Mesendoderm (in vitro differentiated cells): ENCODE data around the gene LRFN3.

Experiments used
- DNase-seq: peaks from one replicate; pipeline ENCODE4 v3.0.0; 2013
- H2AK5ac ChIP-seq: 2 replicates; pipeline ENCODE4 v1.6.1; 2013; ENCODE audit warnings: low read length, inconsistent platforms
- H2BK120ac ChIP-seq: 2 replicates; pipeline ENCODE4 v1.6.1; 2013; ENCODE audit warnings: low read depth, mild to moderate bottlenecking, low read length, moderate library complexity, mixed read lengths
- H2BK15ac ChIP-seq: replicated peaks from 2 replicates; pipeline ENCODE4 v1.6.1; 2013; ENCODE audit warnings: low read depth, mild to moderate bottlenecking, moderate library complexity
- H2BK5ac ChIP-seq: 2 replicates; pipeline ENCODE4 v1.6.1; 2013; ENCODE audit warnings: low read length, inconsistent platforms
- H3K18ac ChIP-seq: 2 replicates; pipeline ENCODE4 v1.6.1; 2013; ENCODE audit warnings: mild to moderate bottlenecking, low read length, mixed read lengths
- H3K23ac ChIP-seq: one replicate; pipeline ENCODE4 v1.6.1; 2013; ENCODE audit warnings: low read length
- H3K27ac ChIP-seq: 2 replicates; pipeline ENCODE4 v1.5.1; 2013; ENCODE audit warnings: low read depth, mild to moderate bottlenecking, inconsistent platforms, low read length, moderate library complexity
- H3K27me3 ChIP-seq: 2 replicates; pipeline ENCODE4 v1.6.1; 2013; ENCODE audit warnings: low read length, control low read depth, mild to moderate bottlenecking, inconsistent platforms; ENCODE audit not compliant: insufficient read depth, poor library complexity
- H3K36me3 ChIP-seq: 2 replicates; pipeline ENCODE4 v1.6.1; 2013; ENCODE audit warnings: low read length, inconsistent platforms; ENCODE audit not compliant: control insufficient read depth, insufficient read depth
- H3K4ac ChIP-seq: one replicate; pipeline ENCODE4 v1.6.1; 2013; ENCODE audit warnings: low read depth, mild to moderate bottlenecking, low read length, moderate library complexity
- H3K4me1 ChIP-seq: 2 replicates; pipeline ENCODE4 v1.6.1; 2013; ENCODE audit warnings: low read depth, low read length, inconsistent platforms; ENCODE audit not compliant: control insufficient read depth
- H3K4me2 ChIP-seq: 2 replicates; pipeline ENCODE4 v1.6.1; 2013; ENCODE audit warnings: low read length
- H3K4me3 ChIP-seq: 2 replicates; pipeline ENCODE4 v1.5.1; 2013; ENCODE audit warnings: mild to moderate bottlenecking, low read length
- H3K56ac ChIP-seq: one replicate; pipeline ENCODE4 v1.6.1; 2013; ENCODE audit warnings: low read length
- H3K79me1 ChIP-seq: 2 replicates; pipeline ENCODE4 v1.6.1; 2013; ENCODE audit warnings: low read length, inconsistent platforms
- H3K79me2 ChIP-seq: 2 replicates; pipeline ENCODE4 v1.6.1; 2013; ENCODE audit warnings: mild to moderate bottlenecking, low read length; ENCODE audit not compliant: control insufficient read depth, insufficient read depth
- H3K9ac ChIP-seq: 2 replicates; pipeline ENCODE4 v1.6.1; 2013; ENCODE audit warnings: low read length, inconsistent platforms
- H4K5ac ChIP-seq: one replicate; pipeline ENCODE4 v1.6.1; 2013; ENCODE audit warnings: low read length
- H4K8ac ChIP-seq: one replicate; pipeline ENCODE4 v1.6.1; 2013; ENCODE audit warnings: low read depth, mild to moderate bottlenecking, control low read depth, low read length, moderate library complexity
- WGBS: extraction: QIAGEN DNeasy Blood & Tissue Kit; methylation state at CpG from one replicate; pipeline ENCODE4 v1.1.7; 2013; ENCODE audit warnings: low lambda C conversion rate, missing lambda C conversion rate; ENCODE audit not compliant: insufficient coverage; ENCODE audit errors: extremely low coverage; 5-methylcytosine and 5-hydroxymethylcytosine counted together

The LRFN3 gene

DNA sequence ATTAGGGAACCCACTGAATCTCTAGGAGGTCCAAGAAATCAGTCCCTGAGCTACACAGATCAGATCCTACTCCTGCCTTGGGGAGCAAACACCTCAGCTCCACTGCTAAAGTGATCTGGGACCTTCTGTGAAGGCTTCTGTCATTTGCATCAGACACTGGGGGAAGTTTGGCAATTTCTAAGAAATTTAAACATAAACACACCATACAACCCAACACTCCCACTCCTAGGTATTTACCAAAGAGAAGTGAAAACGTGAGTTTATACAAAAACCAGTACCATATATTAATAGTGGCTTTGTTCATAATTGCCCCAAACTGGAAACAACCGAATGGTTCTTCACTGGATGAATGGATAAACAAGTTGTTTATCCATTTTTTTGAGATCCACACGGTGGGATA lies 20.7 kb upstream of the LRFN3 start:
- Histone ChIP-seq H2AK5ac (no peak overlapping the region), H3K4me1 (no peaks in the 10 kb centered on the region), H2BK15ac (no peak overlapping the region), H4K8ac (no peak overlapping the region), H3K27me3 (no peaks in the 10 kb centered on the region), H3K4ac (no peak overlapping the region), H3K4me2 (no peak overlapping the region), H4K5ac (no peak overlapping the region), H3K9ac (no peak overlapping the region), H3K23ac (no peak overlapping the region), H3K56ac (no peak overlapping the region), H3K36me3 (no peaks in the 10 kb centered on the region), H3K79me1 (no peaks in the 10 kb centered on the region), H2BK5ac (no peak overlapping the region), H3K79me2 (no peaks in the 10 kb centered on the region), H3K4me3 (no peak overlapping the region), H2BK120ac (no peak overlapping the region), H3K27ac (no peak overlapping the region), H3K18ac (no peak overlapping the region)
- DNase-seq = no peak
- no CpG with 5 or more reads among the region's 3 CpGs for WGBS

DNA sequence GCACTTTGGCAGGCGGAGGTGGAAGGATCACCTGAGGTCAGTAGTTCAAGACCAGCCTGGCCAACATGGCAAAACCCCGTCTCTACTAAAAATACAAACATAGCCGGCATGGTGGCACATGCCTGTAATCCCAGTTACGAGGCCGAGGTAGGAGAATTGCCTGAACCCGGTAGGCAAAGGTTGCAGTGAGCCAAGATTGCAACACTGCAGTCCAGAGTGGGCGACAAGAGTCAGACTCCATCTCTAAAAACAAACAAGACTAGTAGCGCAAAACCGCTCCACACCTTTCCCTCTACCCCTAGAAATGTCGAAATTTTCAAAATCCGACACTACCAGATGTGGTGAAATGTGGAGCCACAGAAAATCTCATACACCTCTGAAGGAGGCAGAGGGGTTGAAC lies 16.9 kb upstream of the LRFN3 start:
- no peak overlapping the region for H3K56ac ChIP-seq
- no peak for DNase-seq
- H4K8ac ChIP-seq = no peak overlapping the region
- H3K79me1 ChIP-seq = no peaks in the 10 kb centered on the region
- H2BK5ac ChIP-seq = no peak overlapping the region
- no peak overlapping the region for H2BK120ac ChIP-seq
- WGBS = no CpG with 5 or more reads among the region's 11 CpGs
- no peak overlapping the region for H2BK15ac ChIP-seq
- no peak overlapping the region for H3K4me3 ChIP-seq
- H3K9ac ChIP-seq = no peak overlapping the region
- no peak overlapping the region for H3K4me2 ChIP-seq
- no peaks in the 10 kb centered on the region for H3K4me1 ChIP-seq
- H3K23ac ChIP-seq = no peak overlapping the region
- H3K27ac ChIP-seq = no peak overlapping the region
- H3K27me3 ChIP-seq = no peaks in the 10 kb centered on the region
- no peak overlapping the region for H2AK5ac ChIP-seq
- H4K5ac ChIP-seq = no peak overlapping the region
- H3K18ac ChIP-seq = no peak overlapping the region
- no peaks in the 10 kb centered on the region for H3K36me3 ChIP-seq
- H3K79me2 ChIP-seq = no peaks in the 10 kb centered on the region
- no peak overlapping the region for H3K4ac ChIP-seq

DNA sequence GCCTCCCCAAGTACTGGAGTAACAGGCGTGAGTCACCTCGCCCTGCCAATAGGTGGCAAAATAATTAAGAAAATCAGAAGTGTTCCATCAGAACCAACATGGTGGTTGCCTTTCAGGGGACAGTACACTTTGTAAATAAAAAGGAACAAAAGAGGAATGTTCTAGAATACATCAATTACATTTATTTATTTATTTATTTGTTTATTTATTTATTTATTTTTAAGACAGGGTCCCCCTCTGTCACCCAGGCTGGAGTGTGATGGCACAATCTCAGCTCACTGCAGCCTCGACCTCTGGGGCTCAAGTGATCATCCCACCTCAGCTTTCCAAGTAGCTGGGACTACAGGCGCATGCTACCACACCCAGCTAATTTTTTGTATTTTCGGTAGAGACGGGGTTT lies 15.2 kb upstream of the LRFN3 start:
- H3K4ac ChIP-seq = no peak overlapping the region
- H3K23ac ChIP-seq = no peak overlapping the region
- H3K9ac ChIP-seq = no peak overlapping the region
- no peaks in the 10 kb centered on the region for H3K36me3 ChIP-seq
- H3K27ac ChIP-seq = no peak overlapping the region
- no peaks in the 10 kb centered on the region for H3K4me1 ChIP-seq
- no peak overlapping the region for H2AK5ac ChIP-seq
- H3K56ac ChIP-seq = no peak overlapping the region
- no peak overlapping the region for H4K5ac ChIP-seq
- DNase-seq = no peak
- no peaks in the 10 kb centered on the region for H3K79me2 ChIP-seq
- H3K4me2 ChIP-seq = no peak overlapping the region
- no peak overlapping the region for H3K4me3 ChIP-seq
- no peak overlapping the region for H3K18ac ChIP-seq
- WGBS = no CpG with 5 or more reads among the region's 6 CpGs
- no peak overlapping the region for H4K8ac ChIP-seq
- H2BK15ac ChIP-seq = no peak overlapping the region
- no peaks in the 10 kb centered on the region for H3K79me1 ChIP-seq
- H2BK120ac ChIP-seq = no peak overlapping the region
- no peak overlapping the region for H2BK5ac ChIP-seq
- H3K27me3 ChIP-seq = no peaks in the 10 kb centered on the region

DNA sequence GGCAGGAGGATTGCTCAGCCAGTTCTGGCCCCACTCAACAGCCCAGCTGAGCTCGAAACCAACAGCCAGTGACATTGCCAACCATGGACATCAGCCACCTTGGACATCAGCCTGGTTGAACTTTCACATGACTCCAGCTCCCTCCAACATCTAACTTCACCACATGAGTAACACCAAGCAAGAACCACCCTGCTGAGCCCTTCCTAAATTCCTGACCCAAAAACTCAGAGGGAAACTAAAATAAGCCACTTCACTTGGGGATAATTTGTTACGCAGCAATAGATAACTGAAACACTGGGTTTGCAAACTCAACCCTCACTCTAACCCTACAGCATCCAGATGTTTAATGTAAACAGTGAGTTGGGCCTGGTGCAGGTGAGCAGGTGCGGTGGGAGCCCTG lies 10.7 kb upstream of the LRFN3 start:
- no peak overlapping the region for H4K5ac ChIP-seq
- no peak overlapping the region for H3K9ac ChIP-seq
- H2AK5ac ChIP-seq = no peak overlapping the region
- no peak overlapping the region for H3K56ac ChIP-seq
- H2BK120ac ChIP-seq = no peak overlapping the region
- no peaks in the 10 kb centered on the region for H3K4me1 ChIP-seq
- H2BK15ac ChIP-seq = no peak overlapping the region
- no peak overlapping the region for H3K27ac ChIP-seq
- no peak overlapping the region for H3K23ac ChIP-seq
- H3K4ac ChIP-seq = no peak overlapping the region
- H3K79me2 ChIP-seq = no peaks in the 10 kb centered on the region
- no CpG with 5 or more reads among the region's 3 CpGs for WGBS
- no peaks in the 10 kb centered on the region for H3K79me1 ChIP-seq
- no peaks in the 10 kb centered on the region for H3K36me3 ChIP-seq
- H3K18ac ChIP-seq = no peak overlapping the region
- H3K4me2 ChIP-seq = no peak overlapping the region
- no peak overlapping the region for H2BK5ac ChIP-seq
- no peak overlapping the region for H4K8ac ChIP-seq
- no peak overlapping the region for H3K4me3 ChIP-seq
- no peak for DNase-seq
- no peaks in the 10 kb centered on the region for H3K27me3 ChIP-seq

DNA sequence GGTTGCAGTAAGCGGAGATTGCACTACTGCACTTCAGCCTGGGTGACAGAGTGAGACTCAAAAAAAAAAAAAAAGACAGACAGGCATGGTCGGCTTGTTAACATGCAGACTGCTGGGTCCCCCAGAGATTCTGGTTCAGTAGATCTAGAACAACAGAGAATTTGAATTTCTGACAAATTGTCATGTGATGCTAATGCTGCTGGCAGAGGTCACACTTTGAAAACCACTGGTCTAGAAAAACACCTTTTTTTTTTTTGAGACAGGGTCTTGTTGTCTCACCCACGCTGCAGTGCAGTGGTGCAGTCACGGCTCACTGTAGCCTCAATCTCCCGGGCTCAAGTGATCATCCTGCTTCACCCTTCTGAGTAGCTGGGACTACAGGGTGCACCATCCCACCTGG lies 7.7 kb upstream of the LRFN3 start:
- Histone ChIP-seq H3K4me1 (no peaks in the 10 kb centered on the region), H3K23ac (no peak overlapping the region), H3K18ac (no peak overlapping the region), H2BK15ac (no peak overlapping the region), H2AK5ac (no peak overlapping the region), H2BK5ac (no peak overlapping the region), H3K27ac (no peak overlapping the region), H2BK120ac (no peak overlapping the region), H3K4ac (no peak overlapping the region), H4K8ac (no peak overlapping the region), H3K36me3 (no peaks in the 10 kb centered on the region), H3K4me2 (no peak overlapping the region), H3K4me3 (no peak overlapping the region), H3K79me1 (no peaks in the 10 kb centered on the region), H3K79me2 (no peaks in the 10 kb centered on the region), H4K5ac (no peak overlapping the region), H3K9ac (no peak overlapping the region), H3K27me3 (no peaks in the 10 kb centered on the region), H3K56ac (no peak overlapping the region)
- no peak for DNase-seq
- no CpG with 5 or more reads among the region's 5 CpGs for WGBS

DNA sequence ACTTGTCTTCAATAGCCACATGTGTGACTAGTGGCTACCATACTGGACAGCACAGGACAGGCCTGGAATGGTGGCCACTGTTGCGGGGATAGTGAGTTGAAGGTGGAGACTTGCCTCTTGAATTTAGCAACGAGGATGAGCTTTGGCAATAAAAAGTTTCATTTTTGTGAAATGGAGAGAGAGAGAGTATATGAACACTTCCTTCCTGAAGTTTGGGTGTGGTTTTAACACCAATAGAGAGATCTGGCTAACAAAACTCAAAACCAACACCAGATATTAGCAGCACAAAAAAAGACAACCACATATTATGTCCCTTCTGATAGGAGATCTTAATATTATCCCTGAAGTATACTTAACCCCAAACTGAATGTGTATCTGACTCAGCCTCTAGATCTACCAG lies 6.3 kb upstream of the LRFN3 start:
- Histone ChIP-seq H3K9ac (no peak overlapping the region), H3K36me3 (no peaks in the 10 kb centered on the region), H3K27ac (no peak overlapping the region), H2BK5ac (no peak overlapping the region), H3K4me2 (no peak overlapping the region), H3K23ac (no peak overlapping the region), H3K18ac (no peak overlapping the region), H2AK5ac (no peak overlapping the region), H4K8ac (no peak overlapping the region), H3K27me3 (no peaks in the 10 kb centered on the region), H3K4me1 (no peaks in the 10 kb centered on the region), H2BK120ac (no peak overlapping the region), H3K79me2 (no peaks in the 10 kb centered on the region), H2BK15ac (no peak overlapping the region), H3K4me3 (no peak overlapping the region), H4K5ac (no peak overlapping the region), H3K79me1 (no peaks in the 10 kb centered on the region), H3K56ac (no peak overlapping the region), H3K4ac (no peak overlapping the region)
- DNase-seq = no peak
- no CpG with 5 or more reads among the region's 2 CpGs for WGBS
